Measurements from ENCODE around the gene THUMPD1.
A peak's percentile ranks its signal among the peaks of the same experiment; 100 is the strongest.

The THUMPD1 gene

DNA sequence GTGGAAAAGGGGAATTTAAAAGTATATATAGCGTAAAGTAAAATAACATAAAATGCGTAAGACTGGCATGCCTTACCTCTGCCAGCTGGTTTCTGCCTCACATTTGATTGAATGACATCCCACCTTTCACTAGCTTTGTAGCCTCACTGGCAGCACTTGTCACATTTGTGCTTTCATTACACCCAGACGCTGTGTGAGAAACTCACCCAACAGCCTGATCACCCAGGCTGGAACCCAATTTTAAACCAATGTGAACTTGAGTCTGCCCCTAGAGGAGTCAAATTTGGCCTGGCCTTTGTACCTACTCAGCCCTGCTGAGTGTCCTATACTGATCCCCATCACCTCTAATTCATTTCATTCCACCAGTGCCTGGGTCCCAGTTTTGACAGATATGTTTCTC lies 4.8 kb upstream of the THUMPD1 start:
- intact Hi-C loops (cut with DNase I; ENCODE audit: low total_unique reads) = no loop called here
- no peaks in the 10 kb centered on the region for H3K9me3 ChIP-seq
- H3K27me3 ChIP-seq = no peaks in the 10 kb centered on the region
- DNase-seq = no peak
- no peaks in the 10 kb centered on the region for H3K36me3 ChIP-seq
- H3K27ac ChIP-seq = no peak overlapping the region
- H3K4me1 ChIP-seq = no peaks in the 10 kb centered on the region
- TF ChIP-seq CTCF (IDR thresholded peaks at IDR 0.05) = no peak
- no peak overlapping the region for H3K4me3 ChIP-seq

- Histone ChIP-seq H3K27me3 (no peaks in the 10 kb centered on the region), H3K27ac (no peak overlapping the region), H3K36me3 (no peaks in the 10 kb centered on the region), H3K4me1 (peaks cover 0 to 9% (median 5%) of the 10 kb centered on the region in 4 donors), H3K9me3 (no peaks in the 10 kb centered on the region), H3K4me3 (no peak overlapping the region)
- peak in 1 of 2 donors; percentile 33 for DNase-seq
- no peak for TF ChIP-seq CTCF (IDR thresholded peaks at IDR 0.05)
- intact Hi-C loops (cut with DNase I; ENCODE audit: low total_unique reads) = no loop called here
Measured at GRCh38 chr16:20744922-20745440, 3.4 kb upstream of the THUMPD1 start.

DNA sequence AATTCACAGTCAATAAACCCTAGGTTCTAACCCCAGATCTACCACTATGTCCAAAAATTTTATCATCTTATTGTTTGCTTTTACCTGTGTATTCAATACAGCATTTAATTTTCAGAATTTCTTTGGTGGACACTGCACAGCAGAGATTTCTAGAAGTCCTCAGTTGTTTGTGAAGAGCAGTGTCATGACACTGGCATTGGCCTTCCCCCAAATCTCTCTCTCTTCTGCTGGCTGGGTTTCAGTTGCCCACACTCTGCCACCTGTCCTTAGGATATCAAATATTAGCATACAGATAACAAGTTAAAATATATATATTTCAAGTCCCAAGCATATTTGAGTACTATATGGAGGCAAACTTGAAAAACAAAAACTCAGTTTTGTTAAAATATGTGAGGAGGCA lies 2.0 kb upstream of the THUMPD1 start:
- TF ChIP-seq CTCF (IDR thresholded peaks at IDR 0.05) = no peak
- no peak overlapping the region for H3K4me3 ChIP-seq
- intact Hi-C loops (cut with DNase I; ENCODE audit: low total_unique reads) = no loop called here
- H3K27me3 ChIP-seq = no peaks in the 10 kb centered on the region
- peaks cover 0 to 23% (median 10%) of the 10 kb centered on the region in 4 donors for H3K4me1 ChIP-seq
- no peak overlapping the region for H3K27ac ChIP-seq
- peaks cover 3 to 8% (median 3%) of the 10 kb centered on the region in 3 donors for H3K36me3 ChIP-seq
- no peak for DNase-seq
- no peaks in the 10 kb centered on the region for H3K9me3 ChIP-seq

- H3K27me3 ChIP-seq = no peaks in the 10 kb centered on the region
- no peak for TF ChIP-seq CTCF (IDR thresholded peaks at IDR 0.05)
- peaks cover 0 to 29% (median 10%) of the 10 kb centered on the region in 4 donors for H3K4me1 ChIP-seq
- intact Hi-C loops (cut with DNase I; ENCODE audit: low total_unique reads) = no loop called here
- H3K27ac ChIP-seq = peak overlapping the region; percentile 92 to 94
- H3K9me3 ChIP-seq = no peaks in the 10 kb centered on the region
- DNase-seq = peak; percentile 85 to 93
- H3K4me3 ChIP-seq = peak overlapping the region; percentile 78 to 91
- peaks cover 26 to 34% (median 28%) of the 10 kb centered on the region in 3 donors for H3K36me3 ChIP-seq
Measured at GRCh38 chr16:20740901-20741521, 607 bp downstream of the THUMPD1 start.

GRCh38 chr16:20740007-20740883 lies 1.4 kb downstream of the THUMPD1 start:
- TF ChIP-seq CTCF (IDR thresholded peaks at IDR 0.05) = peak; percentile 26 to 30
- Histone ChIP-seq H3K36me3 (peaks cover 32 to 42% (median 36%) of the 10 kb centered on the region in 3 donors), H3K27ac (peak overlapping the region; percentile 92 to 94), H3K9me3 (no peaks in the 10 kb centered on the region), H3K4me1 (peaks cover 0 to 34% (median 10%) of the 10 kb centered on the region in 4 donors), H3K4me3 (peak overlapping the region; percentile 78 to 91), H3K27me3 (no peaks in the 10 kb centered on the region)
- DNase-seq = no peak
- intact Hi-C loops (cut with DNase I; ENCODE audit: low total_unique reads) = no loop called here

Data from tibial artery (tissue), 4 donors.